GM19463 (cell line): ENCODE results near the gene SHH.

Experiments used
- ATAC-seq: cut with Tn5 transposase; IDR thresholded peaks from one replicate; pipeline ENCODE4 v1.9.1; 2021; ENCODE audit warnings: mild to moderate bottlenecking, moderate library complexity; ENCODE audit not compliant: unreplicated experiment

The SHH gene

GRCh38 chr7:155769701-155770100 is 42.6 kb downstream of the SHH start:
- no peak for ATAC-seq

- ATAC-seq = no peak
Observed at GRCh38 chr7:155766966-155767916, 45.0 kb downstream of the SHH start.

- no peak for ATAC-seq
Observed at GRCh38 chr7:155766386-155766785, 45.9 kb downstream of the SHH start.

- no peak for ATAC-seq
Observed at GRCh38 chr7:155765458-155765857, 46.8 kb downstream of the SHH start.

- ATAC-seq = peak; percentile 56
Observed at GRCh38 chr7:155764438-155764793, 47.8 kb downstream of the SHH start.

GRCh38 chr7:155763691-155764437 is 48.4 kb downstream of the SHH start:
- peak; percentile 60 for ATAC-seq

GRCh38 chr7:155763122-155763521 is 49.1 kb downstream of the SHH start:
- no peak for ATAC-seq

- no peak for ATAC-seq
Observed at GRCh38 chr7:155762655-155763054, 49.6 kb downstream of the SHH start.

GRCh38 chr7:155762036-155762435 is 50.2 kb downstream of the SHH start:
- no peak for ATAC-seq

- no peak for ATAC-seq
Observed at GRCh38 chr7:155761162-155761561, 51.1 kb downstream of the SHH start.

- ATAC-seq = no peak
Observed at GRCh38 chr7:155759740-155760430, 52.4 kb downstream of the SHH start.

GRCh38 chr7:155758348-155758747 is 53.9 kb downstream of the SHH start:
- no peak for ATAC-seq

GRCh38 chr7:155756322-155756721 is 55.9 kb downstream of the SHH start:
- no peak for ATAC-seq

- no peak for ATAC-seq
Observed at GRCh38 chr7:155755026-155755425, 57.2 kb downstream of the SHH start.

- ATAC-seq = no peak
Observed at GRCh38 chr7:155754165-155754564, 58.1 kb downstream of the SHH start.

- ATAC-seq = peak; percentile 12
Observed at GRCh38 chr7:155753446-155753965, 58.8 kb downstream of the SHH start.

- peak; percentile 46 for ATAC-seq
Observed at GRCh38 chr7:155752756-155753445, 59.4 kb downstream of the SHH start.

GRCh38 chr7:155751409-155751808 is 60.9 kb downstream of the SHH start:
- no peak for ATAC-seq

GRCh38 chr7:155750255-155751125 is 61.8 kb downstream of the SHH start:
- no peak for ATAC-seq
